D721Med (cell line): Measurements from ENCODE around the gene GSK3B.
"Not testable (repeated sequence)": the region's sequence is repeated elsewhere in the genome, so short reads cannot be mapped to it uniquely, and the experiment has no call there.

Experiments
- DNase-seq: peaks from one replicate; pipeline ENCODE4 v3.0.0; 2011; ENCODE audit warnings: low spot score; ENCODE audit not compliant: insufficient read length
- FAIRE-seq: peaks from 2 replicates; lab custom pipeline; 2011; peaks lifted over from hg19 to GRCh38; lab: Jason Lieb, UNC
- CTCF ChIP-seq: IDR thresholded peaks from 2 replicates; pipeline ENCODE4 v1.5.1; 2012; ENCODE audit warnings: mild to moderate bottlenecking, control low read depth; ENCODE audit not compliant: insufficient read depth; ENCODE audit errors: missing control alignments

Gene GSK3B

GRCh38 chr3:120057626-120058025 is 36.6 kb downstream of the GSK3B start:
- FAIRE-seq (no peak), DNase-seq (no peak)
- no peak for TF ChIP-seq CTCF

- TF ChIP-seq CTCF: no peak
- FAIRE-seq: no peak
- DNase-seq: no peak
These were observed 37.2 kb downstream of the GSK3B start for GRCh38 chr3:120057029-120057428.

DNA sequence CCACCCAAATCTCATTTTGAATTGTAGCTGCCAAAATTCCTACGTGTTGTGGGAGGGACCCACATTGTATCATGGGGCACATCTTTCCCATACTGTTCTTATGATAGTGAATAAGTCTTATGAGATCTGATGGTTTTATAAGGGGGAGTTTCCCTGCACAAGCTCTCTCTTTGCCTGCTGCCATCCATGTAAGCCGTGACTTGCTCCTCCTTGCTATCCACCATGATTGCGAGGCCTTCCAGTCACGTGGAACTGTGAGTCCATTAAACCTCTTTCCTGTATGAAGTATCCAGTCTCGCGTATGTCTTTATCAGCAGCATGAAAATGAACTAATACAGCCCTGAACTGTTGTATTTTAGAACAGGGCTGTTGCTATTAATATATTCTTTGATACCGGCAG is 40.6 kb downstream of the GSK3B start:
- FAIRE-seq, DNase-seq: not testable (repeated sequence)

DNA sequence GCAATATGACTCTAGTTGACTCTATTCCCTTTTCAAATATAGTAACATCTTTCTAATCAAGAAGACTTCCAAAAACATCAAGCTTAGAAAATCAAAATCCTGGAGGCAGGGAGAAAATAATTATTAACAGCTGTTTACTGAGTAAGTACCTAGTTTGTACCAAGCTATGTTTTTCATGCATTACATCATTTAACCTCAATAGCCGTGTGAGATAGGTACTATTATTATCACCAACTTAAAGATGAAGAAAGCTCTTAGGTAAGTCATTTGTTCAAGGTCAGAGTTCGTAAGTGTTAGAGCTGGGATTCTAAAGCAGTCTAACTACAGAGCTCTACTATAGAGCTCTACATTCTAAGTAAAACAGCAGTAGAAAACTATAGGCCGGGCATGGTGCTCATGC is 41.6 kb downstream of the GSK3B start:
- DNase-seq: no peak
- TF ChIP-seq CTCF: no peak
- FAIRE-seq: no peak

DNA sequence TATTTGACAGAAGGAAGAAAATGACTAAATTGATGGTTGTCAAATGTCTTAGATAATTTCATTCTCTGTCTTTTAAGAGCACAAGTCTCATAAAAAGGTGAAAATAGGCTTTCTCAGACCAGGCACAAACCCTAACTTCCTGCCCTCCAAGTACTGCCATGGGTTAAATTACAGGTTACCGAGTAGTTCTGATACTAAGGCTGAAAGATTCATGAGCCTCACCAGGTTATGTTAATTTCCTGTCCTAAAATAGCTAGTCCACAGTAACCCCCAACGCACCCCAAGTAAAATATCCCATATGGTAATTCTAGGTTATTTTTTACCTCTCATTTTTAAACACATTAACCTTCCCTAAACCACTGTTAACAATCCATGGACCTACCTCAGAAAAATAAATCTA is 42.0 kb downstream of the GSK3B start:
- FAIRE-seq (no peak), DNase-seq (no peak)
- TF ChIP-seq CTCF: no peak

DNA sequence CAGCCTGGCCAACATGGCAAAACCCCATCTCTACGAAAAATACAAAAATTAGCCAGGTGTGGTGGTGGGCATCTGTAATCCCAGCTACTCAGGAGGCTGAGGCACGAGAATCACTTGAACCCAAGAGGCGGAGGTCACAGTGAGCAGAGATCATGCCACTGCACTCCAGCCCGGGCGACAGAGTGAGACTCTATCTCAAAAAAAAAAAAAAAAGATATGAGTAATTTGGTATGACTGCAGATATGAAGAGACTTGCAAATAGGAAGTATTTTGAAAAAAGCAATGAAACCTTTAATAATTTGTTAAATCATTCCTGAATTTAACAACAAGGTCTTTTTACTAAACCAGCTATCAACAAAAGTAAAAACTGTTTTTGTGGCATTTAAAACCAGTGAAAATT is 42.7 kb downstream of the GSK3B start:
- not testable (repeated sequence) for FAIRE-seq, DNase-seq

DNA sequence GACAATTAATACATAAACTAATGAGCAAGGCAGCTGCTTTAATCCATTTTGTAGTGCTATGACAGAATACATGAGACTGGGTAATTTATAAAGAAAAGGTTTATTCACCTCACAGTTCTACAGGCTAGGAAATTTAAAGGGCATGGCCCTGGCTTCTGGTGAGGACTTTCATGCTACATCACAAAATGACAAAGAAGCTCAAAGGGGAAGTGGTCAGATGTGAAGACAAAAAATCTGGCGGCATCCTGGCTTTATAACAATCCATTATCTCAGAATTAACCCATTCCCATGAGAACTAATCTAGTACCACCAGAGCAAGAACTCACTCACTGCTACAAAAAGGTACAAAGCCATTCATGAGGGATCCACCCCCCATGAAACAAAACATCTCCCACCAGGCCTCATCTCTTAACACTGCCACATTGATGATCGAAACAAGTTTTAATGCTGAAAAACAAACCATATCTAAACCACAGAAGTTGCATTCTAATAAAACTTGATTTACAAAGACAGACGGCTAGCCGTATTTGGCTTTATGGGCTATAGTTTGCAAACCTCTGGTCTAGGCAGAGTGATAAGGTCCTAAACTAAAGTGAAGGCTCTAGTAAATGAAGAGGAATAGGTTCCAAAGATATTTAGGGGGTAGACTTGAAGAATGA is 44.2 kb downstream of the GSK3B start:
- TF ChIP-seq CTCF: no peak
- no peak for FAIRE-seq

GRCh38 chr3:120049072-120049471 is 45.2 kb downstream of the GSK3B start:
- DNase-seq (no peak), FAIRE-seq (no peak)
- no peak for TF ChIP-seq CTCF

More for the DNA sequence above, 44.2 kb downstream of the GSK3B start:
- no peak for DNase-seq
